GM18508 (cell line): ENCODE data around the gene AGO4.

Source experiments
- ATAC-seq: cut with Tn5 transposase; IDR thresholded peaks from one replicate; pipeline ENCODE4 v1.9.1; 2021; ENCODE audit warnings: moderate number of reproducible peaks; ENCODE audit not compliant: insufficient read depth, unreplicated experiment

The AGO4 gene

GRCh38 chr1:35893051-35893879 is 85.4 kb downstream of the AGO4 start:
- no peak for ATAC-seq

- ATAC-seq, result no peak
Measured at GRCh38 chr1:35894183-35894582, 86.4 kb downstream of the AGO4 start.

- no peak for ATAC-seq
Measured at GRCh38 chr1:35894656-35895055, 86.8 kb downstream of the AGO4 start.

- no peak for ATAC-seq
Measured at GRCh38 chr1:35899941-35900340, 92.1 kb downstream of the AGO4 start.

GRCh38 chr1:35901235-35901634 is 93.4 kb downstream of the AGO4 start:
- ATAC-seq, result no peak

GRCh38 chr1:35902671-35903070 is 94.9 kb downstream of the AGO4 start:
- ATAC-seq, result no peak
